NB4 (cell line): Measurements from ENCODE around the gene SLC17A7.
A peak's percentile ranks its signal among the peaks of the same experiment; 100 is the strongest.

Experiments used
- DNase-seq: peaks from one replicate; pipeline ENCODE4 v3.0.0; 2010; ENCODE audit warnings: low read depth
- H3K4me3 ChIP-seq: one replicate; pipeline ENCODE4 v1.5.1; 2011; ENCODE audit warnings: mild to moderate bottlenecking, low read depth, low read length, moderate library complexity
- MYC ChIP-seq: IDR thresholded peaks from 2 replicates; pipeline ENCODE4 v1.6.1; 2011; ENCODE audit warnings: low read depth, low read length
- POLR2A ChIP-seq: IDR thresholded peaks from 2 replicates; pipeline ENCODE4 v1.6.1; 2011; ENCODE audit warnings: mild to moderate bottlenecking; ENCODE audit not compliant: insufficient read length; ENCODE audit errors: extremely low read depth
- TF ChIP-seq, protein P1 (sequence below): IDR thresholded peaks from 2 replicates; pipeline ENCODE4 v1.6.1; 2011; ENCODE audit warnings: low read depth, low read length
- TF ChIP-seq, protein P2 (sequence below): IDR thresholded peaks from one replicate; pipeline ENCODE4 v1.5.1; 2012; ENCODE audit warnings: low read depth, low read length

The SLC17A7 gene

DNA sequence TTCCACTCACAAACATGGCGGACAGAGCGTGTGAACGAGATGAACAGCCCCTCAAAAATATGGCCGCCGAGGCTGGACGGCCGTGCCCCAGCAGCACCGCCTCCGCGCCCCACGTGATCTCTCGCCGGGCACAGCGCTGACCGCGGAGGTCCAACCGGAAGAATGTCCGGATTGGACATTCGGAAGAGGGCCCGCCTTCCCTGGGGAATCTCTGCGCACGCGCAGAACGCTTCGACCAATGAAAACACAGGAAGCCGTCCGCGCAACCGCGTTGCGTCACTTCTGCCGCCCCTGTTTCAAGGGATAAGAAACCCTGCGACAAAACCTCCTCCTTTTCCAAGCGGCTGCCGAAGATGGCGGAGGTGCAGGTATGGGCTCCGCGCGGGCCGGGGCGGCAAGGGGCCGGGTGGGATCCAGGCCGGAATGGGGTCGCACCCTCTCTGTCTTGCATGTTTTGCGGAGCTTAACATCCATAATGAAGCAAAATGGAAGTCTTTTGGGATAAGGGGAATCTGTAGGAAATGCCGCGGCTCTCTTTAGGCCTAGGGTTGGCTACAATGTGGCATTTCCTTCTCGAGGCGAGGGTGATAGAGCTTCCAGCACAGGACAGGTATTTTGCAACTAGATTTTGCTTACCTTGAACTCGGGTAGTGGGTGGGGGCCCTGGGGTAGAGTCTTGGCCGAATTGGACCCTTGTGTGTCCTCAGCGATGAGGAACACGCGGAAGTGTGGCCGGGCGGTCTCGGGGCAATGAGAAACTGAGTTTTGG, 46.1 kb upstream of the SLC17A7 start, which contains the start of gene RPL13A:
Gene RPL13A, plus strand, starts transcription at position 332 of the 769 bp plus-strand sequence. Its CDS starts 22 bp downstream, at position 354.
- TF ChIP-seq, protein P1, sequence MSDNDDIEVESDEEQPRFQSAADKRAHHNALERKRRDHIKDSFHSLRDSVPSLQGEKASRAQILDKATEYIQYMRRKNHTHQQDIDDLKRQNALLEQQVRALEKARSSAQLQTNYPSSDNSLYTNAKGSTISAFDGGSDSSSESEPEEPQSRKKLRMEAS: peak; percentile 96
- TF ChIP-seq MYC (peak; percentile 83), POLR2A (peak; percentile 96)
- TF ChIP-seq, protein P2, sequence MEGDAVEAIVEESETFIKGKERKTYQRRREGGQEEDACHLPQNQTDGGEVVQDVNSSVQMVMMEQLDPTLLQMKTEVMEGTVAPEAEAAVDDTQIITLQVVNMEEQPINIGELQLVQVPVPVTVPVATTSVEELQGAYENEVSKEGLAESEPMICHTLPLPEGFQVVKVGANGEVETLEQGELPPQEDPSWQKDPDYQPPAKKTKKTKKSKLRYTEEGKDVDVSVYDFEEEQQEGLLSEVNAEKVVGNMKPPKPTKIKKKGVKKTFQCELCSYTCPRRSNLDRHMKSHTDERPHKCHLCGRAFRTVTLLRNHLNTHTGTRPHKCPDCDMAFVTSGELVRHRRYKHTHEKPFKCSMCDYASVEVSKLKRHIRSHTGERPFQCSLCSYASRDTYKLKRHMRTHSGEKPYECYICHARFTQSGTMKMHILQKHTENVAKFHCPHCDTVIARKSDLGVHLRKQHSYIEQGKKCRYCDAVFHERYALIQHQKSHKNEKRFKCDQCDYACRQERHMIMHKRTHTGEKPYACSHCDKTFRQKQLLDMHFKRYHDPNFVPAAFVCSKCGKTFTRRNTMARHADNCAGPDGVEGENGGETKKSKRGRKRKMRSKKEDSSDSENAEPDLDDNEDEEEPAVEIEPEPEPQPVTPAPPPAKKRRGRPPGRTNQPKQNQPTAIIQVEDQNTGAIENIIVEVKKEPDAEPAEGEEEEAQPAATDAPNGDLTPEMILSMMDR: no peak
- DNase-seq: peak; percentile 99
- H3K4me3 ChIP-seq: peak within 1 kb of the TSS; percentile 99

DNA sequence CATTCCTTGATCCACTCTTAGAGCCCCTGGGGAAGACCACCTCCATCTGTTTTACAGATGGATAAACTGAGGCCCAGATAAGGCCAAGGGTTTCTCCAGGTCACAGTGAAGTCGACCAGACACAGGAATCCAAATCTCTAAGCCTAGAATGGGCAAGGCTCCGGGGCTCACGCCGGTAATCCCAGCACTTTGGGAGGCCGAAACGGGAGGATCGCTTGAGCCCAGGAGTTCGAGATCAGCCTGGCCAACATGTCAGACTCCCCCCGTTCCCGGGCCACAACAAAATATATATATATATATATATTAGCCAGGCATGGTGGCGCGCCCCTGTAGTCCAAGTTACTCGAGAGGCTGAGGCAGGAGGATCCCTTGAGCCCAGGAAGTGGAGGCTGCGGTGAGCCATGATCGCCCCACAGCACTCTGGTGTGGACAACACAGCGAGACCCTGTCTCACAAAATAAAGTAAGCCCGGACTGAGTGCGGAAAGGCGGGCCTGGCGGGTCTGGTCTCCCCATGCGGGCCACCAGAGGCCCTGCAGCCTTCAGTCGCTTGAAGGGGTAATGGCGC, 45.5 kb upstream of the SLC17A7 start:
- TF ChIP-seq, protein P2: no peak
- TF ChIP-seq, protein P1: no peak
- TF ChIP-seq MYC: no peak
- no peak for TF ChIP-seq POLR2A
- H3K4me3 ChIP-seq: no peak overlapping the region
- DNase-seq: no peak

DNA sequence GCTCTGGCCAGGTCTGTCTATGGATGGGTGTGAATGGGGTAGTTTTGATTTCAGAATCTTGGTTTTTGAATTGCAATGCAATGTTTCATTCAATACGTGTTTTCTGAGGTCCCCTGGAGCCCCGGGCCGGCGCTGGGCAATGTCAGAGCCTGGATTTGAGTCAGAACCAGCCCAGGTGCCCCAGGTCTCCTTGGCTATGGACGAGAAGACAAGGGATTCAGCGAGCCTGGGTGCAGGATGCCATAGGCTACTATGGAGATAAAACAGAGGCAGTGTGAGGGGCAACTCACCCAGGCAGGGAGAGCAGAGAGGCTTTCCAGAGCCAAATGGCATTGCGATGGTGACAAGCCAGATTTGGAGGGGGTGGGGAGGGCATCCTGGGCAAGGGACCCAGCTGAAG, 44.9 kb upstream of the SLC17A7 start:
- TF ChIP-seq, protein P2: no peak
- TF ChIP-seq POLR2A (no peak), MYC (no peak)
- TF ChIP-seq, protein P1: no peak
- H3K4me3 ChIP-seq: no peak overlapping the region
- no peak for DNase-seq

DNA sequence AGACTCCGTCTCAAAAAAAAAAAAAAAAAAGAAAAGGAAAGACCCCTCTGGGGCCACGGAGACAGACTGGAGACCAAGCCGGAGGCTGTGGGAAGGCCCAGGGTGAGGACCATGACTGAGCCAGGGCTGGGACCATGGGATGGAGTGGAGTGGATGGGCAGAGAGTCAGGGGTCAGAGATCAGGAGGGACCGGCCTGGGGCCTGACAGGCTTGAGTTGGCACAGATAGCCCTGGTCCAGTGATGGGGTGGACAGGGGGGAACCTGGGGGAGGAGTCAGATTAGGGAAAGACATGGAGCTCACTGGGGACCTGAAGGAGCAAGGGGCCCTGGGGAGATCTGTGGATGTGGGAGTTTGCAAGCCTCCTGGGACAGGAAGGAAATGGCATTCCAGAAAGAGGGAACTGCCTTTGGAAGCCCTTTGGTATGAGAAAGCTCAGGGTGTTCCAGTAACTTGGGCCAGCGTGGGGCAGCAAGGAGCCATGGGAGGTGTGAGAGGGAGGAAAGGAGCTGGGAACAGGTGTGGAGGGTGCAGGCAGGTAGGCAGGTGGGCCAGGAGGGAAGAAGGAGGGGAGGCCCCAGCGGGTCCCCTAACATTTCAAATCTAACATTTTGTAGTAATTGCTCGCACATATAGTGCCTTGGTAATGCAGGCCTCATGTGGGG, 39.8 kb upstream of the SLC17A7 start:
- no peak for DNase-seq
- no peak overlapping the region for H3K4me3 ChIP-seq
- TF ChIP-seq POLR2A: no peak
- TF ChIP-seq, protein P1: no peak
- TF ChIP-seq MYC: no peak
- TF ChIP-seq, protein P2: no peak

DNA sequence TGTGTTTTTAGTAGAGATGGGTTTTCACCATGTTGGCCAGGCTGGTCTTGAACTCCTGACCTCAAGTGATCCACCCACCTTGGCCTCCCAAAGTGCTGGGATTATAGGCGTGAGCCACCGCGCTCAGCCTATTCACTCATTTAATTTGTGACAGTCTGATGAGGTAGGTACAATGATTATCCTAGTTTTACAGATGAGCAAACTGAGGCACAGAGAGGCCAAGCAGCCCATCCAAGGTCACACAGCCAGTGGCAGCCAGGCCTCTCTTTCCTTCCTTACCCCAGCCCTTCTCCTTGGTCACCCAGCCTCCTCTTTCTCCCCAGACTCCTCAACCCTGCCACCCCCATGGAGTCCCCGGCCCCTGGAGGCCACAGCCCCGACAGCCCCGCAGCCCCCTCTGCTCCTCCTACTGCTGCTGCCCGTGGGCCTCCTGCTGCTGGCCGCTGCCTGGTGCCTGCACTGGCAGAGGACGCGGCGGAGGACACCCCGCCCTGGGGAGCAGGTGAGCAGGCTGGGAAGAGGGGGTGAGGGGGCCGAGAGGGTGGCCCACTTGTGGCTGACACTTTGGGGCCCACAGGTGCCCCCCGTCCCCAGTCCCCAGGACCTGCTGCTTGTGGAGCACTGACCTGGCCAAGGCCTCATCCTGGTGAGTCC, 38.8 kb upstream of the SLC17A7 start:
- DNase-seq: no peak
- H3K4me3 ChIP-seq: no peak overlapping the region
- TF ChIP-seq, protein P2: no peak
- no peak for TF ChIP-seq POLR2A
- TF ChIP-seq, protein P1: no peak
- no peak for TF ChIP-seq MYC
